PC-9 (cell line): ENCODE data around the gene CELF1.

Source experiments
- CTCF ChIP-seq: fragments of 200-600 bp; sonication (generic); conservative IDR thresholded peaks from 2 replicates; pipeline ENCODE4 v1.6.1; 2017; ENCODE audit warnings: mixed run types, antibody characterized with exemption, mild to moderate bottlenecking, moderate library complexity
- EZH2 ChIP-seq: fragments of 200-600 bp; sonication (generic); IDR thresholded peaks from 2 replicates; pipeline ENCODE4 v1.8.0; 2017; ENCODE audit warnings: antibody characterized with exemption, low read depth

GRCh38 chr11:47478651-47479329 lies 74.1 kb downstream of the CELF1 start:
- no peak for TF ChIP-seq CTCF
- TF ChIP-seq EZH2: no peak
